ENCODE measurements around the gene UGT1A1. TPM values are rescaled to one million over a fixed set of nuclear protein-coding genes. Genes with fewer than 3 reads are reported as not detected.

UGT1A1 gene
- total and polyA plus RNA-seq, 2 of the 13 experiments (the other 11 are each of a cell fraction or from before 2014, with no cell fraction given): 0.69 to 0.75 TPM

GRCh38 chr2:233745073-233745755 lies 14.9 kb upstream of the UGT1A1 start (continued):
- TF ChIP-seq ARID5B (CRISPR knock-in tag; IDR thresholded peaks at IDR 0.05) (peak; percentile 99), ZNF567 (CRISPR knock-in tag; IDR thresholded peaks at IDR 0.05; ENCODE audit: borderline replicate concordance) (no peak), ZBTB39 (CRISPR knock-in tag; IDR thresholded peaks at IDR 0.05) (peak; percentile 41; the same call in 1 of the 2 replicates), ELF3 (CRISPR knock-in tag; IDR thresholded peaks at IDR 0.05) (peak; percentile 88), ZNF280B (CRISPR knock-in tag; IDR thresholded peaks at IDR 0.05; ENCODE audit: borderline replicate concordance) (no peak), NCOA5 (CRISPR knock-in tag; IDR thresholded peaks at IDR 0.05) (no peak), ZNF160 (CRISPR knock-in tag; IDR thresholded peaks at IDR 0.05) (peak; percentile 54), CAMTA2 (CRISPR knock-in tag; IDR thresholded peaks at IDR 0.05; ENCODE audit: borderline replicate concordance) (no peak), ETV5 (CRISPR knock-in tag; IDR thresholded peaks at IDR 0.05; ENCODE audit: borderline replicate concordance) (peak; percentile 74; the same call in 1 of the 2 replicates), TBX2 (CRISPR knock-in tag; IDR thresholded peaks at IDR 0.05; ENCODE audit: borderline replicate concordance) (peak; percentile 100), RORA (CRISPR knock-in tag; IDR thresholded peaks at IDR 0.05) (no peak), KMT2B (CRISPR knock-in tag; IDR thresholded peaks at IDR 0.05) (peak; percentile 48; the same call in 1 of the 2 replicates), ADNP (CRISPR knock-in tag; IDR thresholded peaks at IDR 0.05) (no peak), PBX3 (CRISPR knock-in tag; IDR thresholded peaks at IDR 0.05; ENCODE audit: borderline replicate concordance) (no peak), ZNF225 (CRISPR knock-in tag; IDR thresholded peaks at IDR 0.05) (no peak), SETDB1 (CRISPR knock-in tag; IDR thresholded peaks at IDR 0.05; ENCODE audit: borderline replicate concordance) (no peak), MAZ (IDR thresholded peaks at IDR 0.05; ENCODE audit: borderline replicate concordance, low read depth, low read length) (no peak), MAZ (CRISPR knock-in tag; IDR thresholded peaks at IDR 0.05; ENCODE audit: low read depth) (peak; percentile 58; the same call in 1 of the 2 replicates), SRSF4 (IDR thresholded peaks at IDR 0.05; ENCODE audit: low read depth, low read length, poor library complexity, severe bottlenecking) (no peak), ZNF484 (CRISPR knock-in tag; IDR thresholded peaks at IDR 0.05; ENCODE audit: borderline replicate concordance, low read depth) (no peak), TBL1XR1 (IDR thresholded peaks at IDR 0.05; ENCODE audit: borderline replicate concordance, low read length, partially characterized antibody) (peak; percentile 100)
